ENCODE results near the gene TEAD1. TPM values are rescaled to one million over a fixed set of nuclear protein-coding genes. Genes with fewer than 3 reads are reported as not detected.

Gene TEAD1
- total RNA-seq, 6 experiments from 2014 or later: 218 to 252 (median 227) TPM

DNA sequence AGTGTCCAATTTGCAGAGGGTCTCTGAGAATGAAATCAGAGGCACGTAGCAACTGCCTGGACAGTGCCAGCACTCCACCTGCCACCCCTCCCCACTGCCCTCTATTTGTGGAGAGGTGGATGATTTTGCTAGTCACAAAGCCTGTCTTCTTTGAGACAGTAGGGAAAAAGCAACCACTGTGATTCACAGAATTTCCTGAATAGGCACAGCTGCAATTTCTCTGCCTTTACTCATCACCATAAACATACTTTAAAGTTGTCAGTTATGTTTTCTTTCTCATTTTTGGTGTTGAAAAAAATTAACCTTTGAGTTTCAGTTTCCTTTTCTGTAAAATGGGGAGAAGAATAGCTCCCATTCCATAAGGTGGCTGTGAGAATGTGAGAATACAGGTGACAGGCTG is 134.3 kb downstream of the TEAD1 start:
- Mint-ChIP-seq H3K4me1 (ENCODE audit: low read depth) (peaks cover 100% of the 10 kb centered on the region), H3K27ac (peak overlapping the region; percentile 82)
- TF ChIP-seq, protein P1, sequence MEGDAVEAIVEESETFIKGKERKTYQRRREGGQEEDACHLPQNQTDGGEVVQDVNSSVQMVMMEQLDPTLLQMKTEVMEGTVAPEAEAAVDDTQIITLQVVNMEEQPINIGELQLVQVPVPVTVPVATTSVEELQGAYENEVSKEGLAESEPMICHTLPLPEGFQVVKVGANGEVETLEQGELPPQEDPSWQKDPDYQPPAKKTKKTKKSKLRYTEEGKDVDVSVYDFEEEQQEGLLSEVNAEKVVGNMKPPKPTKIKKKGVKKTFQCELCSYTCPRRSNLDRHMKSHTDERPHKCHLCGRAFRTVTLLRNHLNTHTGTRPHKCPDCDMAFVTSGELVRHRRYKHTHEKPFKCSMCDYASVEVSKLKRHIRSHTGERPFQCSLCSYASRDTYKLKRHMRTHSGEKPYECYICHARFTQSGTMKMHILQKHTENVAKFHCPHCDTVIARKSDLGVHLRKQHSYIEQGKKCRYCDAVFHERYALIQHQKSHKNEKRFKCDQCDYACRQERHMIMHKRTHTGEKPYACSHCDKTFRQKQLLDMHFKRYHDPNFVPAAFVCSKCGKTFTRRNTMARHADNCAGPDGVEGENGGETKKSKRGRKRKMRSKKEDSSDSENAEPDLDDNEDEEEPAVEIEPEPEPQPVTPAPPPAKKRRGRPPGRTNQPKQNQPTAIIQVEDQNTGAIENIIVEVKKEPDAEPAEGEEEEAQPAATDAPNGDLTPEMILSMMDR (IDR thresholded peaks at IDR 0.05): no peak; the same call in 1 of the 2 replicates

DNA sequence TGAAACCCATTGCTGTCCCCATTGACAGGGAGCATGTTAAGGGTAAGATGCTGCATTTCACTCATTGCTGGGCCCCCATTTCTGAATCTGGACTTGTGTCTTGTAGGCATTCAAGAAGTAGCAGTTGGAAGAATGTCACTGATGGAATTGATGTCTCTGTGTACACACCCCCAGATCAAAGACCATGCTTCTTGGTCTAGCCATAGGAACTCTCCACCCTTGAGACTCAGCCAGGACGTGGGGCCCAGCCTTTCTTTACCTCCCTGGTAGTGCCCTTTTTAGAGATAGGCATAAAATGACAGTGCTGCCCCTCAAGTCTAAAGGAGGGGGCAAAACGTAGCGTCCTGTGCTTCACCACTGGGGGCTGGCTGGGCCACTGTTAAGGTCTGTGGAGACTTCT is 135.1 kb downstream of the TEAD1 start:
- H3K36me3 Mint-ChIP-seq (ENCODE audit: low read depth): peaks cover 22% of the 10 kb centered on the region

More for the DNA sequence above, 134.3 kb downstream of the TEAD1 start:
- H3K27me3 Mint-ChIP-seq (ENCODE audit: insufficient read depth): peaks cover 7% of the 10 kb centered on the region
- H3K36me3 Mint-ChIP-seq (ENCODE audit: low read depth): peaks cover 25% of the 10 kb centered on the region
- H3K9me3 Mint-ChIP-seq: no peaks in the 10 kb centered on the region
- peak; percentile 61 for DNase-seq
- H3K4me3 Mint-ChIP-seq: peak overlapping the region; percentile 50

DNA sequence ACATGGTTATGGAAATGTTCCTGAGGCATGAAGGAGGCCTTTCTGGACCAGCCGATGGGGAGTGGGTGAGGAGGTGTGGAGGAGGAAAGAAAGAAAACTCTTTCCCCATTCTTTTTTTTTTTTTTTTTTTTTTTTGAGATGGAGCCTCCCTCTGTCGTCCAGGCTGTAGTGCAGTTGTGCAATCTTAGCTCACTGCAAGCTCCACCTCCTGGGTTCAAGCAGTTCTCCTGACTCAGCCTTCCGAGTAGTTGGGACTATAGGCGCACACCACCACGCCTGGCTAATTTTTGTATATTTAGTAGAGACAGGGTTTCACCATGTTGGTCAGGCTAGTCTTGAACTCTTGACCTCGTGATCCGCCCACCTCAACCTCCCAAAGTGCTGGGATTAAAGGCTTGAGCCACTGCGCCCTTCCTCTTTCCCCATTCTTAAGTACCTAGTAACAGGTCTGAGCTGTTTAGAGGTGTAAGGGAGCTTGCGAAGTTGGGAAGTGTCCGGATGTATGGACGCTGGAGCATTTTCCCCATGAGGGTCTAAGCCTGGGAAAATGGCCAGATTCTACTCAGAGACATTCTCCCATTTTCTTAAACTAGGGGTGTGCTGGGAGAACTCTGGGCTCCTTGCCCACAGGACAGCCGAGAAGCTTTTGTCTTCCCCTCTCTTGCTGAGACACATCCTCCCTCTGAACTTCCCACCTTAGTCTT is 135.8 kb downstream of the TEAD1 start:
- Mint-ChIP-seq H3K27me3 (ENCODE audit: insufficient read depth) (peaks cover 15% of the 10 kb centered on the region), H3K36me3 (ENCODE audit: low read depth) (peaks cover 19% of the 10 kb centered on the region), H3K4me3 (peak overlapping the region; percentile 63), H3K9me3 (no peaks in the 10 kb centered on the region), H3K4me1 (ENCODE audit: low read depth) (peaks cover 100% of the 10 kb centered on the region), H3K27ac (peak overlapping the region; percentile 82)
- peak; percentile 68 for DNase-seq
- TF ChIP-seq, protein P1 (IDR thresholded peaks at IDR 0.05): peak; percentile 42

More for the DNA sequence above, 135.1 kb downstream of the TEAD1 start:
- peaks cover 11% of the 10 kb centered on the region for H3K27me3 Mint-ChIP-seq (ENCODE audit: insufficient read depth)
- DNase-seq: no peak
- H3K9me3 Mint-ChIP-seq: no peaks in the 10 kb centered on the region
- H3K4me1 Mint-ChIP-seq (ENCODE audit: low read depth): peaks cover 100% of the 10 kb centered on the region
- peak overlapping the region; percentile 82 for H3K27ac Mint-ChIP-seq
- TF ChIP-seq, protein P1 (IDR thresholded peaks at IDR 0.05): no peak
- peak overlapping the region; percentile 63 for H3K4me3 Mint-ChIP-seq

DNA sequence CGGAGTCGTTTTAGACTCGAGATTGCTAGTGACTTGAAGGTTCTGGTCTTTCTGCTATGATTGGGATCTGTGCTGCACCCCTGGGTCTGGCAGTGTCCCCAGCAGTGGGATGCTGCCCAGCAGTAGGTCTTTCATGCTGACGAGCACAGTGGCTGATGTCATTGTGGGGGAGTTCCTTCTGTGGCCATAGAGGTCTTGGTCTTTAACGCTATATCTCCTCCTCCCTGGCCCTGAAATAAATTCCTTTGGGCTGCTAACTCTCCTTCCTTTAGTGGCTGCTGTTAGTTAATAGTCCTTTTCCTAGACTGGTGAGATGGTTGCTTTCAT is 136.3 kb downstream of the TEAD1 start:
- no peak for DNase-seq
- H3K27ac Mint-ChIP-seq: peak overlapping the region; percentile 82
- TF ChIP-seq, protein P1 (IDR thresholded peaks at IDR 0.05): no peak
- H3K36me3 Mint-ChIP-seq (ENCODE audit: low read depth): peaks cover 14% of the 10 kb centered on the region; the same call in 1 of the 2 replicates
- H3K27me3 Mint-ChIP-seq (ENCODE audit: insufficient read depth): peaks cover 15% of the 10 kb centered on the region
- H3K4me3 Mint-ChIP-seq: peak overlapping the region; percentile 28
- peaks cover 100% of the 10 kb centered on the region for H3K4me1 Mint-ChIP-seq (ENCODE audit: low read depth)
- H3K9me3 Mint-ChIP-seq: no peaks in the 10 kb centered on the region

DNA sequence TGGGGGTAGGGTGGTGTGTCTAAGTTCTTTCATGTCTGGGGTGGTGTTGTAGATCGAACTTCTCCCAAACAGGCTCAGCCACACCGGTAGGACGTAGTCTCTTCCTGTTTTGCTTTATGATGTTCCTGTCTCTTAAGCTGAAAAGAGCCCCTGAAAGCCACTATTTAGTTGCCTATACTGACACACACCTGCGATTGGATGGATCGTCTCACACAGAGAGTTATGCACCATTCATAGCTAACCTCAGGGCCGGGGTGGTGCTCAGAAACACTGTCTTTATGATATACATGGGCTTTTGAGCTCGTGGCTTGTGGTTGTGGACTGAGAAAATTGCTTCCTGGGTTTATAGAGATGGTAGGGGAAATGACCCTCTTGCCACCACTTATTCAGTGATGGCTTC is 137.6 kb downstream of the TEAD1 start:
- no peak for DNase-seq
- Mint-ChIP-seq H3K27ac (peak overlapping the region; percentile 82; the same call in 1 of the 2 replicates), H3K27me3 (ENCODE audit: insufficient read depth) (peaks cover 16% of the 10 kb centered on the region), H3K9me3 (no peaks in the 10 kb centered on the region), H3K36me3 (ENCODE audit: low read depth) (peaks cover 14% of the 10 kb centered on the region; the same call in 1 of the 2 replicates), H3K4me1 (ENCODE audit: low read depth) (peaks cover 100% of the 10 kb centered on the region), H3K4me3 (no peak overlapping the region; the same call in 1 of the 2 replicates)
- TF ChIP-seq, protein P1 (IDR thresholded peaks at IDR 0.05): no peak

Measured in HFFc6 (cell line).